Measurements from ENCODE around the gene RHOBTB3.

DNA sequence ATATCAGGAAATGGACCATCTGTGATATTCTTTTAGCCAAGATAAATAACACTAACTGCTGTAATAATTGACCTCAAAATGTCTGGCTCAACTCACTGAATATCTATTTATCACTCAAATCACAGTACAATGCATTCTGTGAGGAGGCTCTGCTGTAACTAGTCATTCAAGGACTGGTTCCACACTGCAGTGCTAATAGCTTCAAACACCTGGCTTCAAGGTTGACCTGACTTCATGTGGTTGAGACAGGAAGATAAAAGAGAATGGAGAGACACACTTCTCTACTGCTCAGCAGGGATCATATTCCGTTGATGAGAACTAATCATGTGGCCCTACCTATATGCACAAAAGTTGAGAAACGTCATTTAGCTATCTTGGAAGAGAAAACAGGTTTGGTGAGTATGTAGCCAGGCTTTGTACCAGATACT, 3.4 kb upstream of the RHOBTB3 start:
- TF ChIP-seq, protein P1, sequence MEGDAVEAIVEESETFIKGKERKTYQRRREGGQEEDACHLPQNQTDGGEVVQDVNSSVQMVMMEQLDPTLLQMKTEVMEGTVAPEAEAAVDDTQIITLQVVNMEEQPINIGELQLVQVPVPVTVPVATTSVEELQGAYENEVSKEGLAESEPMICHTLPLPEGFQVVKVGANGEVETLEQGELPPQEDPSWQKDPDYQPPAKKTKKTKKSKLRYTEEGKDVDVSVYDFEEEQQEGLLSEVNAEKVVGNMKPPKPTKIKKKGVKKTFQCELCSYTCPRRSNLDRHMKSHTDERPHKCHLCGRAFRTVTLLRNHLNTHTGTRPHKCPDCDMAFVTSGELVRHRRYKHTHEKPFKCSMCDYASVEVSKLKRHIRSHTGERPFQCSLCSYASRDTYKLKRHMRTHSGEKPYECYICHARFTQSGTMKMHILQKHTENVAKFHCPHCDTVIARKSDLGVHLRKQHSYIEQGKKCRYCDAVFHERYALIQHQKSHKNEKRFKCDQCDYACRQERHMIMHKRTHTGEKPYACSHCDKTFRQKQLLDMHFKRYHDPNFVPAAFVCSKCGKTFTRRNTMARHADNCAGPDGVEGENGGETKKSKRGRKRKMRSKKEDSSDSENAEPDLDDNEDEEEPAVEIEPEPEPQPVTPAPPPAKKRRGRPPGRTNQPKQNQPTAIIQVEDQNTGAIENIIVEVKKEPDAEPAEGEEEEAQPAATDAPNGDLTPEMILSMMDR (conservative IDR thresholded peaks at IDR 0.05 in 1 of 2, IDR thresholded peaks at IDR 0.05 in 1 of 2; ENCODE audit: low read depth in 1 of 2, low read length in 2 of 2): no peak
- TF ChIP-seq EZH2 (IDR thresholded peaks at IDR 0.05; ENCODE audit: low read length, missing control alignments): no peak

Measured in fibroblast of lung (primary cell).